CD4-positive, alpha-beta memory T cell (primary cell): Measurements from ENCODE around the gene ZDHHC8. TPM values are rescaled to one million over a fixed set of nuclear protein-coding genes. Genes with fewer than 3 reads are reported as not detected.
A peak's percentile ranks its signal among the peaks of the same experiment; 100 is the strongest.

Source experiments
- CTCF ChIA-PET: fragments of 350-600 bp; sonication (Branson Sonifier 250); formaldehyde crosslinking; loops from one replicate; lab custom pipeline; 2021; ENCODE audit warnings: inconsistent platforms; ENCODE audit not compliant: partially characterized antibody; lab: Charles Lee
- POLR2A ChIA-PET: fragments of 350-600 bp; sonication (Branson Sonifier 250); formaldehyde crosslinking; loops from one replicate; lab custom pipeline; 2021; ENCODE audit not compliant: partially characterized antibody; lab: Charles Lee
- DNase-seq, 5 donors: peaks; one replicate each; pipeline versions ENCODE4 v3.0.0 to v3.0.0-alpha.2; 2020 to 2022; ENCODE audit warnings: mixed read lengths in 1 of 5
- H3K27ac ChIP-seq: one replicate; pipeline ENCODE4 v1.7.0; 2013; ENCODE audit warnings: low read depth, low read length
- H3K27me3 ChIP-seq: 2 replicates; pipeline ENCODE4 v1.7.0; 2013; ENCODE audit warnings: mild to moderate bottlenecking, low read length, moderate library complexity; ENCODE audit not compliant: insufficient read depth
- H3K36me3 ChIP-seq: 2 replicates; pipeline ENCODE4 v1.7.0; 2013; ENCODE audit warnings: mild to moderate bottlenecking, low read length, moderate library complexity; ENCODE audit not compliant: insufficient read depth
- H3K4me1 ChIP-seq: 2 replicates; pipeline ENCODE4 v1.7.0; 2013; ENCODE audit warnings: mild to moderate bottlenecking, low read length, moderate library complexity; ENCODE audit not compliant: insufficient read depth
- H3K4me3 ChIP-seq, 2 donors: one replicate each; pipeline ENCODE4 v1.7.0; 2013; ENCODE audit warnings: low read length in 2 of 2, mild to moderate bottlenecking in 1 of 2
- H3K9me3 ChIP-seq, 2 donors: one replicate each; pipeline ENCODE4 v1.7.0; 2013; ENCODE audit warnings: low read length in 2 of 2, control low read depth in 1 of 2; ENCODE audit not compliant: control insufficient read depth in 1 of 2
- H3K27ac Mint-ChIP-seq, 7 donors: one replicate each; pipeline ENCODE4 v1.8.0; 2020 to 2021; ENCODE audit warnings: mixed read lengths in 7 of 7, mild to moderate bottlenecking in 6 of 7, inconsistent platforms in 3 of 7, moderate library complexity in 3 of 7
- H3K27me3 Mint-ChIP-seq, 2 donors: one replicate each; pipeline ENCODE4 v1.8.0; 2020 to 2021; ENCODE audit warnings: mixed read lengths in 2 of 2
- H3K36me3 Mint-ChIP-seq, 2 donors: one replicate each; pipeline ENCODE4 v1.8.0; 2020 to 2021; ENCODE audit warnings: mixed read lengths in 2 of 2, inconsistent platforms in 1 of 2, mild to moderate bottlenecking in 1 of 2
- H3K4me1 Mint-ChIP-seq, 4 donors: one replicate each; pipeline ENCODE4 v1.8.0; 2020 to 2021; ENCODE audit warnings: mixed read lengths in 4 of 4, mild to moderate bottlenecking in 1 of 4
- H3K4me3 Mint-ChIP-seq, 8 donors: one replicate each; pipeline ENCODE4 v1.8.0; 2020 to 2021; ENCODE audit warnings: mixed read lengths in 8 of 8, mild to moderate bottlenecking in 7 of 8, moderate library complexity in 6 of 8, inconsistent platforms in 3 of 8
- H3K9me3 Mint-ChIP-seq, 8 donors: one replicate each; pipeline ENCODE4 v1.8.0; 2020 to 2021; ENCODE audit warnings: mixed read lengths in 8 of 8, mild to moderate bottlenecking in 5 of 8, inconsistent platforms in 3 of 8, moderate library complexity in 1 of 8
- intact Hi-C: fragments of 100-400 bp; cut with micrococcal nuclease; formaldehyde crosslinking; loops from one replicate; pipeline ENCODE4 v1.15.1; 2023
- polyA plus RNA-seq, 2 donors: library from polyadenylated mRNA; unstranded; fragments of 300-500 nt; fragmentation: Illumina TruSeq; gene quantifications; one replicate each; pipeline ENCODE4 v1.2.3, GENCODE V29; 2021
- total RNA-seq, 2 experiments: library from RNA; stranded (reverse); gene quantifications; one replicate each; pipeline ENCODE4 v1.2.3, GENCODE V29; 2021

Gene ZDHHC8
- total and polyA plus RNA-seq, 4 experiments from 2014 or later = 1.0 to 81.7 (median 43.5) TPM

DNA sequence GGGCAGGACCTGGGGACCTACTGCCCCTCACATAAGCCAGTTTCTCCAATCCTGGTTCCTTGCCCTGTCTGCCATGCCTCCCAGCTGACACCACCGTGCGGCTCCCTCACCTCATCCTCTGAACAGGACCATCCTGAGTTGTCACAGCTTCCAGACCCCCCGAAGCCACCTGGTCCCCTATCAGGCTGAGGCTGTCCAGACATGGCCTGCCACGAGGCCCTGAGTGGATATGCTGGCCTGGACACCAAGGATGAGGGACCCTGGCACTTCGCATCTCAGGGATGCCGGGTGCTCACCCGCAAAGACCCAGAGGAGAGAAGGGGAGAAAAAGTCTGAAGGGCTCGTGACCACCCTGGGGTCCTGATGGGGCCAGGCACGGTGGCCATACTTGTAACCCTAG lies 35.1 kb downstream of the ZDHHC8 start:
- ChIA-PET CTCF (no interaction called here), POLR2A (no interaction called here)
- Histone ChIP-seq H3K27me3 (no peaks in the 10 kb centered on the region), H3K27ac (no peak overlapping the region), H3K9me3 (no peaks in the 10 kb centered on the region), H3K4me3 (no peak overlapping the region), H3K36me3 (no peaks in the 10 kb centered on the region), H3K4me1 (no peaks in the 10 kb centered on the region)
- no peak for DNase-seq
- H3K36me3 Mint-ChIP-seq = no peaks in the 10 kb centered on the region
- no peaks in the 10 kb centered on the region for H3K27me3 Mint-ChIP-seq
- intact Hi-C loops = no loop called here
- H3K9me3 Mint-ChIP-seq = peaks cover 0 to 4% (median 0%) of the 10 kb centered on the region in 8 donors
- H3K27ac Mint-ChIP-seq = peak overlapping the region in 1 of 7 donors; percentile 13
- H3K4me3 Mint-ChIP-seq = peak overlapping the region in 1 of 8 donors; percentile 26
- H3K4me1 Mint-ChIP-seq = peaks cover 0 to 1% (median 0%) of the 10 kb centered on the region in 4 donors

DNA sequence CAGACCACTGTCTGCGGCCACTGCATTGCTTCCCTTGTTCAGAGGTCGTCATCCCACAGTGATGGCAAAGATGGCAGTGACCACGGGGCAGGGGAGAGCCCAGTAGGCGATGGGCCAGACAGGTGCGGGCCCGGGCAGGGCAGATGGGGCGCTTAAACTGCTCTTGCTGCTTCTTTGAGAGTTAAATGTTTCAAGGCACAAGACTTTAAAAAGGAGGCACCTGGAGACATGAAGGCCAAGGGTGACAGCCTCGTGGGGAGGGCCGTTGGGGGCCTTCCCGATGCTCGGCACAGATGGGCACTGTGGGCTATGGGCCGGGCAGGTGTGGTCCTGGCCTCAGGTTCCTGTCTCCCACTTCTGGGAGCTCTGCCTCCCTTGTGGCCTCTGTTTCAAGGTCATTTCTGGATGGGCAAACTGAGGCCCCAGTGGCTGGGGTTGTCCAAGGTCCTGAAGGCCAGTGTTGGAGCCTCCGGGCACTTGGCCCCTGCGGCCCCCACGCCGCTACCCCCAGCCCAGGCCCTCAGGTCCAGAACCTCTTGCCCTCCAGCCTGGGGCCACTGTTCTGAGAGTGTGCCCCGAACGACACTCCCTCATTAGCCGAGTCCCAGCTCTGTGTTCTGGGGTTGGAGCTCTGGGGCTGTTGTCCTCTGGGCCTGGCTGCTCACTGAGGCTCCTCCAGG lies 36.2 kb downstream of the ZDHHC8 start:
- Mint-ChIP-seq H3K9me3 (peaks cover 0 to 2% (median 0%) of the 10 kb centered on the region in 8 donors), H3K27me3 (no peaks in the 10 kb centered on the region), H3K36me3 (no peaks in the 10 kb centered on the region), H3K4me3 (no peak overlapping the region), H3K27ac (no peak overlapping the region), H3K4me1 (peaks cover 0 to 1% (median 0%) of the 10 kb centered on the region in 4 donors)
- H3K27ac ChIP-seq = no peak overlapping the region
- H3K4me3 ChIP-seq = no peak overlapping the region
- CTCF ChIA-PET = no interaction called here
- no peaks in the 10 kb centered on the region for H3K27me3 ChIP-seq
- no peak for DNase-seq
- H3K36me3 ChIP-seq = no peaks in the 10 kb centered on the region
- H3K9me3 ChIP-seq = no peaks in the 10 kb centered on the region
- POLR2A ChIA-PET = no interaction called here
- no peaks in the 10 kb centered on the region for H3K4me1 ChIP-seq
- intact Hi-C loops = no loop called here

DNA sequence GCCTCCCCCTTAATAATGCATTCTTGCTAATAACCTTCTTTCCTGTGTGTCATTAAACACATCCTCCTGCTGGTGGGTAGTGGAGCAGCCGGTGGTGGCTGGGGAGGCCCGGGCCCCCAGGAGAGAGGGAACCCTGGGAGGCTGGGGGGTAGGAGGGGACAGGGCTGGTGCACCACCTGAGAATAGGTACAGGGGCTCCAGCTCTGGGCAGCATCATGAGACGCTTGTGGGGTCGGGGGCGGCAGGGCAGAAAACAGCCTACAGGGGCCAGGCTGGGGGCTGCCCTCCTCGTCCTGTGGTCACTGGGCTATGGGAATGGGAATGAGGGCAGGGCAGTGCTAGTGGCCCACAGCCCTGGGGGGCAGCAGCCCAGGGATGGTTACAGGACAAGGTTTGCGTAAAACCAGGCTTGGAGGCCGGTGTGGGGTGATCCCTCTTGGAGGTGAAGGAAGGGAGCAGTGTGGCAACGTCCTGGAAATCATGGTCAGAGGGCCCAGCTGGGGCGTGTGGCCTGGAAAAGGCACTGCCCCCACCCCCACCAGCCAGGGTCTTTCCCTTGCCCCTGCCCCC lies 37.7 kb downstream of the ZDHHC8 start:
- Histone ChIP-seq H3K27ac (no peak overlapping the region), H3K4me3 (no peak overlapping the region), H3K9me3 (no peaks in the 10 kb centered on the region), H3K27me3 (no peaks in the 10 kb centered on the region), H3K36me3 (no peaks in the 10 kb centered on the region), H3K4me1 (no peaks in the 10 kb centered on the region)
- no peaks in the 10 kb centered on the region for H3K9me3 Mint-ChIP-seq
- H3K27ac Mint-ChIP-seq = peak overlapping the region in 1 of 7 donors; percentile 42
- intact Hi-C loops = no loop called here
- H3K4me1 Mint-ChIP-seq = peaks cover 0 to under 1% (median 0%) of the 10 kb centered on the region in 4 donors
- DNase-seq = no peak
- no peak overlapping the region for H3K4me3 Mint-ChIP-seq
- H3K27me3 Mint-ChIP-seq = no peaks in the 10 kb centered on the region
- H3K36me3 Mint-ChIP-seq = no peaks in the 10 kb centered on the region
- CTCF ChIA-PET = no interaction called here
- POLR2A ChIA-PET = no interaction called here

DNA sequence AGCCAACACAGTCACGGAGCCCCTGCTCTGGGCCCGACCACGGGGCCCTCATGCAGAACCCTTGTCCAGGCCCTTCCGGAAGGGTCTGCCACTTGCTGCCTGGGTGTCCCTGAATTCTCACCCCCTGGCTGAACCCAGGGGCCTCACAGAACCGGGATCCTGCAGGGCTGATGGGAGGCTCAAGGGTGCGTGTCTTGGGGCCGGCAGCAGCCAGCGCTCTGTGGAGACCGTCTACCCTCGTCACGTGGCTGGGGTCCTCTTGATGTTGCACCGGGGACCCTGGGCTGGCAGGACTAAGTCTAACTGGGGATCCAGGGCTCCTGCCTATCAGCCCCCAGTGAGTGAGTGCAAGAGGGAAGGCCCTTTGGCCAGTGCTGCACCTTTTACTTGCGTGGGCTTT lies 38.6 kb downstream of the ZDHHC8 start:
- no peaks in the 10 kb centered on the region for H3K27me3 Mint-ChIP-seq
- ChIA-PET POLR2A (no interaction called here), CTCF (no interaction called here)

DNA sequence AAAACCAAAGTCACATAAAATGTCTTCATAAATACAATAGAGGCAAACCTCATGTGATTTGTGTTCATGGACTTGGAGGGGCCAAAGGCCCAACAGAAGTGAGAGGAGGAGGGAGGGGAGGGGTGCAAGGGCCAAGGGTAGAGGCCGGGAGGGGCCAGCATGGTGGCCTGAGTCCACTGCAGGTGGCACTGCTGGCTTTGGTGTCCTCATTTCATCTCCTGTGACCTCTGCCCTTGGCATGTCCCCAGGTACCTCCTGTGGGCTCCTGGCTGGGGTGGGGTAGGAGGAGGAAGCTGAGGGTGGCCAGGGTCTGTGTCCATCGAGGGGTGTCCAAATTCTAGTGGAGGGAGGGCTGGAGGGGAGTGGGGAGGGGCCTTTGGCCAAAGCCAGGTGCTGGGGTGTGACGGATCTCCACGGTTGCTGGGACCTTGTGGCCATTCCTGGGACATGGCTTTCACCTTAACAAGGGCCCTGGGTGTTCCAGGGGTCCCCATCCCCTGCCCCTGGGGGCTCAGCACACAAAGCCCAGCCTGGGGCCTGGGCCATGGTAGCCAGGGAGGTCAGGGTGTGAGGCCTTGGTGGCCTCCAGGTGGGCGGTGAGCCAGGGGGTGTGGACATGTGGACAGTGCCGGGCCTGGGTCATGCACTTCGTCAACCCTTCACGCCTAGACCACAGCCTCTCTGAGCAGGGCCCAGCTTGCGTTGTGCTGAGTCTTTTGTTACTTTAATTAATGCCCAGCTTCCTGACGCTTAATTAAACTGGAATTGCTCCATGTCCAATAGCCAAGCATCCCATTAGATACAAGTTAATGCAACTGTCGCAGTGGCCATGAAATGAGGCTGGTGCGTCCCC lies 39.9 kb downstream of the ZDHHC8 start:
- Histone ChIP-seq H3K4me3 (no peak overlapping the region), H3K36me3 (no peaks in the 10 kb centered on the region), H3K27me3 (no peaks in the 10 kb centered on the region), H3K4me1 (no peaks in the 10 kb centered on the region), H3K27ac (no peak overlapping the region), H3K9me3 (no peaks in the 10 kb centered on the region)
- intact Hi-C loops = no loop called here
- H3K4me1 Mint-ChIP-seq = no peaks in the 10 kb centered on the region
- DNase-seq = no peak
- no peak overlapping the region for H3K4me3 Mint-ChIP-seq
- H3K36me3 Mint-ChIP-seq = no peaks in the 10 kb centered on the region
- CTCF ChIA-PET = no interaction called here
- no peaks in the 10 kb centered on the region for H3K27me3 Mint-ChIP-seq
- no peak overlapping the region for H3K27ac Mint-ChIP-seq
- POLR2A ChIA-PET = no interaction called here
- no peaks in the 10 kb centered on the region for H3K9me3 Mint-ChIP-seq

More for the DNA sequence above, 38.6 kb downstream of the ZDHHC8 start:
- Histone ChIP-seq H3K9me3 (no peaks in the 10 kb centered on the region), H3K36me3 (no peaks in the 10 kb centered on the region), H3K4me3 (no peak overlapping the region), H3K27me3 (no peaks in the 10 kb centered on the region), H3K4me1 (no peaks in the 10 kb centered on the region), H3K27ac (no peak overlapping the region)
- Mint-ChIP-seq H3K9me3 (no peaks in the 10 kb centered on the region), H3K27ac (no peak overlapping the region), H3K4me1 (no peaks in the 10 kb centered on the region), H3K4me3 (no peak overlapping the region), H3K36me3 (no peaks in the 10 kb centered on the region)
- intact Hi-C loops = no loop called here
- DNase-seq = no peak

DNA sequence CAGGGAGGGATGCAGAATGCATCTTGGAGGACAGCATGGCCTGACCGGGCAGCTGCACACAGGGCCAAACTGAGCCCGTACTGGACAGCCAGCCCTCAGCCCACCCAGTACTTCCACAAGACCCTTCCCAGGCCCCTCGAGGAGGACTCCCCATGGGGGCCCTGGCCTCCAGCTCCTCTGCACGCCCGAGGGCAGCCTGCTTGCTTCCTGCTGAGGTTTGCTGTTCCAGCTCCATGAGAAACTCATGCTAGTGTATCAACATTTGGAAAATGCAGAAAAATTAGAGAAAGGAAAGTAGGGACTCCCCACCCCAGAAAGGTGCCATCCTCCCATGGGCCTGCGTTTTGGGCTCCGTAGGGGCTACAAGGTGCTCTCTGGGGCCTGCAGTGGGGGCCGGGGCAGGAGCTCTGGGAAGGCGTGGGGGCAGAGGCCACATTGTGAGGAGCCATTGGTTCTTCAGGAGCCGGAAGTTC lies 40.6 kb downstream of the ZDHHC8 start:
- Mint-ChIP-seq H3K4me3 (no peak overlapping the region), H3K4me1 (no peaks in the 10 kb centered on the region), H3K36me3 (no peaks in the 10 kb centered on the region), H3K27me3 (no peaks in the 10 kb centered on the region), H3K27ac (no peak overlapping the region), H3K9me3 (no peaks in the 10 kb centered on the region)
- CTCF ChIA-PET = no interaction called here
- POLR2A ChIA-PET = no interaction called here
- Histone ChIP-seq H3K27me3 (no peaks in the 10 kb centered on the region), H3K4me1 (no peaks in the 10 kb centered on the region), H3K36me3 (no peaks in the 10 kb centered on the region), H3K4me3 (no peak overlapping the region), H3K9me3 (no peaks in the 10 kb centered on the region), H3K27ac (no peak overlapping the region)
- intact Hi-C loops = no loop called here
- no peak for DNase-seq

DNA sequence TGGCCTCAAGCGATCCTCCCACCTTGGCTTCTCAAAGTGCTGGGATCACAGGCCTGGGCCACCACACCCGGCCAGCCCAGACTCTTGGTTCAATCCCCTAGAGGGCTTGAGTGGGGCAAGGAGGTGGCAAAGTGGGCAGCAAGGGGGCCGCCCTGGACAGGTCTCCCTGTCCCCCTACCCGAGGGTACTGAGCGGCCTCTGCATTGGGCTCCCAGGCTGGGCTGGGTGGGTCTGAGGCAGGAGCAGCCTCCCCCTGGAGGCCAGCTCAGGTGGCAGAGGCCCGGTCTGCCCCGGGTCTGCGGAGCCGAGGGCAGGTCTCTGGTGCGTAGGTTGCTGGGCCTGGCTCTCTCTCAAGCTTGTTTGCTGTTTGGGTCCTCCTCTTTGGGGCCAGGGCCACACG lies 41.6 kb downstream of the ZDHHC8 start:
- CTCF ChIA-PET = no interaction called here
- no peaks in the 10 kb centered on the region for H3K4me1 Mint-ChIP-seq

More for the DNA sequence above, 41.6 kb downstream of the ZDHHC8 start:
- POLR2A ChIA-PET = no interaction called here
- Histone ChIP-seq H3K27me3 (no peaks in the 10 kb centered on the region), H3K27ac (no peak overlapping the region), H3K4me1 (no peaks in the 10 kb centered on the region), H3K36me3 (no peaks in the 10 kb centered on the region), H3K4me3 (no peak overlapping the region), H3K9me3 (no peaks in the 10 kb centered on the region)
- no peaks in the 10 kb centered on the region for H3K36me3 Mint-ChIP-seq
- no peaks in the 10 kb centered on the region for H3K9me3 Mint-ChIP-seq
- DNase-seq = no peak
- no peak overlapping the region for H3K4me3 Mint-ChIP-seq
- H3K27me3 Mint-ChIP-seq = no peaks in the 10 kb centered on the region
- no peak overlapping the region for H3K27ac Mint-ChIP-seq
- intact Hi-C loops = no loop called here
